Neuronal stem cell (in vitro differentiated cells): ENCODE data around the gene KIF26B. TPM values are rescaled to one million over a fixed set of nuclear protein-coding genes. Genes with fewer than 3 reads are reported as not detected.
A peak's percentile ranks its signal among the peaks of the same experiment; 100 is the strongest.

Experiments
- DNase-seq: peaks from one replicate; pipeline ENCODE4 v3.0.0-alpha.2; 2013; ENCODE audit warnings: low spot score
- H2AFZ ChIP-seq: one replicate; pipeline ENCODE4 v1.6.1; 2013; ENCODE audit warnings: mild to moderate bottlenecking, low read length, inconsistent platforms
- H2AK5ac ChIP-seq: 2 replicates; pipeline ENCODE4 v1.6.1; 2013; ENCODE audit warnings: low read depth, mild to moderate bottlenecking, inconsistent platforms, low read length, moderate library complexity, mixed read lengths
- H2BK120ac ChIP-seq: 2 replicates; pipeline ENCODE4 v1.6.1; 2013; ENCODE audit warnings: low read depth, mild to moderate bottlenecking, inconsistent platforms, low read length, moderate library complexity, mixed read lengths
- H2BK12ac ChIP-seq: one replicate; pipeline ENCODE4 v1.6.1; 2013; ENCODE audit warnings: low read length, inconsistent platforms
- H2BK15ac ChIP-seq: 2 replicates; pipeline ENCODE4 v1.6.1; 2013; ENCODE audit warnings: mild to moderate bottlenecking, low read length, inconsistent platforms, mixed read lengths
- H2BK5ac ChIP-seq: one replicate; pipeline ENCODE4 v1.6.1; 2013; ENCODE audit warnings: inconsistent platforms, mild to moderate bottlenecking, low read length, moderate library complexity
- H3K14ac ChIP-seq: one replicate; pipeline ENCODE4 v1.6.1; 2013; ENCODE audit warnings: low read length, inconsistent platforms
- H3K18ac ChIP-seq: 2 replicates; pipeline ENCODE4 v1.6.1; 2013; ENCODE audit warnings: low read length, inconsistent platforms
- H3K23ac ChIP-seq: 2 replicates; pipeline ENCODE4 v1.6.1; 2013; ENCODE audit warnings: low read depth, mild to moderate bottlenecking, mixed read lengths, low read length, inconsistent platforms; ENCODE audit not compliant: poor library complexity
- H3K27ac ChIP-seq: replicated peaks from 3 replicates; pipeline ENCODE4 v1.5.1; 2013; ENCODE audit warnings: low read length, inconsistent platforms
- H3K27me3 ChIP-seq, 3 experiments: 2 replicates each; pipeline ENCODE4 v1.6.1; 2013; ENCODE audit warnings: low read length in 3 of 3, mild to moderate bottlenecking in 2 of 3, inconsistent platforms in 1 of 3, low read depth in 1 of 3, mixed read lengths in 1 of 3, moderate library complexity in 1 of 3; ENCODE audit not compliant: control insufficient read depth in 3 of 3, insufficient read depth in 3 of 3
- H3K36me3 ChIP-seq, 2 donors: replicated peaks in 1 of 2; 2 replicates each; pipeline ENCODE4 v1.6.1; 2013; ENCODE audit warnings: low read length in 2 of 2; ENCODE audit not compliant: control insufficient read depth in 2 of 2, insufficient read depth in 2 of 2
- H3K4ac ChIP-seq: 2 replicates; pipeline ENCODE4 v1.6.1; 2013; ENCODE audit warnings: inconsistent platforms, mild to moderate bottlenecking, low read length, moderate library complexity
- H3K4me1 ChIP-seq, 2 donors: 1 replicate in 1 of 2; 2 replicates in 1 of 2; pipeline ENCODE4 v1.6.1; 2013; ENCODE audit warnings: low read length in 2 of 2, low read depth in 1 of 2; ENCODE audit not compliant: control insufficient read depth in 2 of 2, insufficient read depth in 1 of 2
- H3K4me2 ChIP-seq: one replicate; pipeline ENCODE4 v1.6.1; 2013; ENCODE audit warnings: mild to moderate bottlenecking, low read length, inconsistent platforms; ENCODE audit not compliant: insufficient read depth, poor library complexity, severe bottlenecking
- H3K4me3 ChIP-seq, 2 donors: 2 replicates each; pipeline ENCODE4 v1.5.1; 2013; ENCODE audit warnings: low read length in 2 of 2, mild to moderate bottlenecking in 2 of 2, inconsistent platforms in 1 of 2, moderate library complexity in 1 of 2
- H3K79me1 ChIP-seq: one replicate; pipeline ENCODE4 v1.6.1; 2013; ENCODE audit warnings: low read depth, mild to moderate bottlenecking, inconsistent platforms, low read length, moderate library complexity
- H3K9ac ChIP-seq: one replicate; pipeline ENCODE4 v1.6.1; 2013; ENCODE audit warnings: mild to moderate bottlenecking, low read depth, low read length, inconsistent platforms; ENCODE audit not compliant: poor library complexity
- H3K9me3 ChIP-seq, 2 donors: replicated peaks in 1 of 2; 2 replicates each; pipeline versions ENCODE3 to v1.6.1; 2013; ENCODE audit warnings: low read length in 2 of 2, mild to moderate bottlenecking in 2 of 2, inconsistent platforms in 1 of 2, low read depth in 1 of 2, mixed read lengths in 1 of 2, moderate library complexity in 1 of 2; ENCODE audit not compliant: control insufficient read depth in 2 of 2, insufficient read depth in 1 of 2
- H4K8ac ChIP-seq: one replicate; pipeline ENCODE4 v1.6.1; 2013; ENCODE audit warnings: low read depth, mild to moderate bottlenecking, inconsistent platforms, low read length, moderate library complexity
- H4K91ac ChIP-seq: one replicate; pipeline ENCODE4 v1.6.1; 2013; ENCODE audit warnings: low read length, low read depth, mild to moderate bottlenecking, inconsistent platforms; ENCODE audit not compliant: poor library complexity
- WGBS, 2 donors: extraction: QIAGEN DNeasy Blood & Tissue Kit; methylation state at CpG; one replicate each; pipeline ENCODE4 v1.1.7; 2013; ENCODE audit warnings: missing lambda C conversion rate in 2 of 2, mixed read lengths in 1 of 2; ENCODE audit not compliant: insufficient read length in 2 of 2, insufficient replicate concordance in 1 of 2; ENCODE audit errors: extremely low coverage in 2 of 2; 5-methylcytosine and 5-hydroxymethylcytosine counted together
- polyA plus RNA-seq, 2 experiments: library from polyadenylated mRNA; stranded (reverse); fragments of 200-250 nt; gene quantifications; one replicate each; pipeline ENCODE4 v1.2.3, GENCODE V29; 2013

KIF26B gene
- 0.33 TPM for polyA plus RNA-seq (2013, experiment 1 of 2)
- polyA plus RNA-seq (2013, experiment 2 of 2) = 0.26 TPM

DNA sequence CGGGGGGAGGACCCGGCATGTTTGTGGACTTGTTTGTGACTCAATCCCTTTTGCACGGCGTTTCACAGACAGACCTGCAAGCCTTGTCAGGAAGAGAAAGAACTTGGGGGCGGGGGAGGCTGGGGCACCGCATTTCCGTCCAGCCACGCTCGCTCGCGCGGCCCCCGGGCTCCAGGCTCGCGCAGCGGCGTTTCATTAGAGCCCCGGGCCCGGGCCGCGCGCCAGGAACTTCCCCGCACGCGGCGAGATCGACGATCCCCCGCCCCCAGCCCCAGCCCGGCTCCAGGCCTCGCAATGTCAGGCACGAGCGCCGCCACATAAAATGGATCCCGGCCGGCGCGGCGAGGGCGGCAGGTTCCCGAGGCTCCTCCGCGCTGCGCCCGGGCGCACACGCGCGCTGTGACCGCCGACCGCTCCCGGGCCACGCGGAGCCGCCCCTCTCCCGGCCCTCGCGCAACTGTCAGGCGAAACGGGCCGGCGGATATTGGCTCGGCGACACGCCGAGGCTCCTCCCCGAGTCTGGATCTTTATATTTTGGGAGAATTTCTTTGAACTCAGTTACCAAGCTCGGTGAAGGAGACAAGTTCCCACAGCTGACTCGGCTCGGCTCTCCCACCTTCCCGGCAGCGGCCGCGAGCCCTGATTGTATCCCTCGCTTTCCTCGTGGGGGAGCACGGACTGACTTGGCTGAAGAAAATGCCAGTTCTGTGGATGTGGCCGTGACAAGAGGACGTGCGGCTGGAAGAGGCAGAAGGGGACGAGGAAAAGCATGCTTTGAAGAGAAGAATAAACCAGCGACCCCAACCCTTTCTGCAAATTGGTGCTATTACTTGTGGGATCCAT is at the start of gene KIF26B:
Gene KIF26B, plus strand, starts transcription at position 557 of the 843 bp plus-strand sequence. CDS start 440 bp downstream, outside the sequence.
- Histone ChIP-seq H2BK5ac (no peak within 1 kb of the TSS), H2AK5ac (no peak within 1 kb of the TSS), H3K79me1 (no peaks in the 10 kb centered on the region), H2BK12ac (no peak within 1 kb of the TSS), H2BK120ac (no peak within 1 kb of the TSS), H3K23ac (peak within 1 kb of the TSS; percentile 50), H3K4me1 (peaks cover 9 to 12% of the 10 kb centered on the region in 2 donors), H3K36me3 (peaks cover 0 to 26% of the 10 kb centered on the region in 2 donors), H3K9ac (peak within 1 kb of the TSS; percentile 63), H4K91ac (no peak within 1 kb of the TSS), H3K14ac (no peak within 1 kb of the TSS), H2BK15ac (peak within 1 kb of the TSS; percentile 69), H4K8ac (no peak within 1 kb of the TSS), H3K9me3 (peaks cover 0 to 28% of the 10 kb centered on the region in 2 donors), H3K18ac (peak within 1 kb of the TSS; percentile 87), H3K4me3 (peak within 1 kb of the TSS; percentile 58 to 82), H2AFZ (peak within 1 kb of the TSS; percentile 97), H3K4me2 (peak within 1 kb of the TSS; percentile 99), H3K4ac (no peak within 1 kb of the TSS), H3K27ac (no peak within 1 kb of the TSS), H3K27me3 (peaks cover 0 to 31% (median 3%) of the 10 kb centered on the region in 3 experiments)
- peak; percentile 50 for DNase-seq
- no CpG with 5 or more reads among the region's 83 CpGs for WGBS, 2 donors

DNA sequence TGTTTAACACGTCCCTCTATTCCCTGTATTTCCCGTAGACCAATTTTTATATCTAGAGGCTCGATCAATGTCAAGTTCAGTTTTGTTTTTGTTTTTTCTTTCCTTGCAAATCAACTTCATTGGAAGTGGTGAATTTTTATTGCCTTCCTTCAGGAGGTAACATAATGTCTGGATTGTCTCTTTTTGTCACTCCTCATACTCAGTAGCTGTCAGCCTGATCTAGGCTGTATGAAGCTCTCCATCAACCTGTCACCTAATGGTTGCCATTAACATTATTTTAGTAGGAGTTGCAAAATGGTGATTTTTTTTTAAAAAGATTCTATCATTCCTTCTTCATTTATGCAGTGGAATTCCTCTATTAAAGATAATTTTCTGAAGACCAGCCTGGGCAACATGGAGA is 49.7 kb upstream of the KIF26B start:
- no peak overlapping the region for H2BK15ac ChIP-seq
- H2AK5ac ChIP-seq = no peak overlapping the region
- H3K9me3 ChIP-seq = no peaks in the 10 kb centered on the region
- H3K14ac ChIP-seq = no peak overlapping the region
- no peak overlapping the region for H2AFZ ChIP-seq
- H4K8ac ChIP-seq = no peak overlapping the region
- H3K18ac ChIP-seq = no peak overlapping the region
- no peak overlapping the region for H3K27ac ChIP-seq
- no peak for DNase-seq
- H3K36me3 ChIP-seq = no peaks in the 10 kb centered on the region
- no peak overlapping the region for H2BK120ac ChIP-seq
- H3K4me2 ChIP-seq = no peak overlapping the region
- no peak overlapping the region for H3K4me3 ChIP-seq
- no CpG with 5 or more reads among the region's 3 CpGs for WGBS, 2 donors
- no peaks in the 10 kb centered on the region for H3K27me3 ChIP-seq
- H3K4me1 ChIP-seq = peaks cover 3 to 16% of the 10 kb centered on the region in 2 donors
- no peak overlapping the region for H2BK5ac ChIP-seq
- H3K4ac ChIP-seq = no peak overlapping the region
- H3K9ac ChIP-seq = no peak overlapping the region
- H3K79me1 ChIP-seq = no peaks in the 10 kb centered on the region
- no peak overlapping the region for H2BK12ac ChIP-seq
- no peak overlapping the region for H3K23ac ChIP-seq
- H4K91ac ChIP-seq = no peak overlapping the region

DNA sequence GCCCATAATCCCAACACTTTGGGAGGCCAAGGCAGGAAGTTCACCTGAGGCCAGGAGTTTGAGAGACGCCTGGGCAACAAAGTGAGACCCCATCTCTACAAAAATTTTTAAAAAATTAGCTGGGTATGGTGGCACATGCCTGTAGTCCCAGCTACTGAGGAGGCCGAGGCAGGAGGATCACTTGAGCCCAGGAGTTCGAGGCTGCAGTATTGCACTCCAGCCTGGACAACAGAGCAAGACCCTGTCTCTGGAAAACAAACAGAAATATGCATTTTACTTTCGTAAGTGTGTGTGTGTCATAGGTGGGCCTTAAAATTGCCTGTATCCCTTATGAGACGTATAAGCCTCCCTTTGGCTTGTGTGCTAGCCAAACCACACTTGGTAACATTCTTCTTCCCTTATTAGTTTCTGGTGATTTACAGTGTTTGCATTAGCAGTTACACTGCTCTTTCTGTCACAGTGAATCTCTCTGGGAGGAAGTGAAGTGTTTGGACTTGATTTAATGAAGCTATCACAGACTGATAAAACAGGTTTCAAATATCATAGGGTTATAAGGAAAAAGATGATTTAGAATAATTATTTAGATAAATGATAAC is 48.9 kb upstream of the KIF26B start:
- H3K18ac ChIP-seq = no peak overlapping the region
- no CpG with 5 or more reads among the region's 5 CpGs for WGBS, 2 donors

DNA sequence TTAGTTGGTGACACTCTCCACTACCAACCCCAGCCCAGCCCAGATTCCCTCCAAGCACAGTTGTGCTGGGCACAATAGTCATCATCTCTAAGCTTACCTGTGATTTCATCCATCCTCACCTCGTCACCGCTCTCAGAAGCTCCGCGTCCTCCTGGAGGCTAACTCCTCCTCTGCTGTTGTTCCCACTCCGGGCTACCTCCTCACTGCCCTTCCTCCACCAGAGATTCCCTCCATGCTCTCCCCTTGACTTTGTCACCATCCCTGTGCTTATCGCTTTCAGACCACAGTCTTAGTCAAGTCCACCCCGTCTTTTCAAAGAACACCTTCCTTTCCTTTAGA is 47.0 kb upstream of the KIF26B start:
- Histone ChIP-seq H3K18ac (peak overlapping the region; percentile 70), H3K36me3 (no peaks in the 10 kb centered on the region), H2BK5ac (no peak overlapping the region), H3K79me1 (no peaks in the 10 kb centered on the region), H3K4me1 (peaks cover 3 to 17% of the 10 kb centered on the region in 2 donors), H3K9ac (no peak overlapping the region), H4K91ac (no peak overlapping the region), H3K14ac (no peak overlapping the region), H2BK12ac (no peak overlapping the region), H3K9me3 (no peaks in the 10 kb centered on the region), H3K4me3 (no peak overlapping the region), H3K27me3 (no peaks in the 10 kb centered on the region), H3K4ac (no peak overlapping the region), H2AFZ (no peak overlapping the region), H2BK120ac (no peak overlapping the region), H3K23ac (no peak overlapping the region), H2AK5ac (peak overlapping the region; percentile 77), H4K8ac (no peak overlapping the region), H2BK15ac (no peak overlapping the region), H3K27ac (no peak overlapping the region), H3K4me2 (no peak overlapping the region)
- no CpG with 5 or more reads among the region's 7 CpGs for WGBS, 2 donors
- DNase-seq = no peak

More for the DNA sequence above, 48.9 kb upstream of the KIF26B start:
- H3K79me1 ChIP-seq = no peaks in the 10 kb centered on the region
- H3K4me1 ChIP-seq = peaks cover 3 to 16% of the 10 kb centered on the region in 2 donors
- no peak for DNase-seq
- H2AFZ ChIP-seq = no peak overlapping the region
- no peak overlapping the region for H3K4me3 ChIP-seq
- H2BK15ac ChIP-seq = no peak overlapping the region
- H3K4me2 ChIP-seq = no peak overlapping the region
- no peak overlapping the region for H2AK5ac ChIP-seq
- H3K23ac ChIP-seq = no peak overlapping the region
- no peak overlapping the region for H4K8ac ChIP-seq
- H2BK5ac ChIP-seq = no peak overlapping the region
- H2BK12ac ChIP-seq = no peak overlapping the region
- no peaks in the 10 kb centered on the region for H3K27me3 ChIP-seq
- H3K14ac ChIP-seq = no peak overlapping the region
- H4K91ac ChIP-seq = no peak overlapping the region
- H3K9me3 ChIP-seq = no peaks in the 10 kb centered on the region
- H3K27ac ChIP-seq = no peak overlapping the region
- H3K9ac ChIP-seq = no peak overlapping the region
- H3K36me3 ChIP-seq = no peaks in the 10 kb centered on the region
- no peak overlapping the region for H3K4ac ChIP-seq
- no peak overlapping the region for H2BK120ac ChIP-seq
